Hematopoietic multipotent progenitor cell treated with erythropoietin and hydrocortisone succinate and interleukin-3 and kit ligand, for 6 days (in vitro differentiated cells): ENCODE data around the gene RNF111.
"Not testable (repeated sequence)": the region's sequence is repeated elsewhere in the genome, so short reads cannot be mapped to it uniquely, and the experiment has no call there.

Experiments used
- DNase-seq: peaks from one replicate; pipeline ENCODE4 v3.0.0-alpha.2; 2015

The RNF111 gene

DNA sequence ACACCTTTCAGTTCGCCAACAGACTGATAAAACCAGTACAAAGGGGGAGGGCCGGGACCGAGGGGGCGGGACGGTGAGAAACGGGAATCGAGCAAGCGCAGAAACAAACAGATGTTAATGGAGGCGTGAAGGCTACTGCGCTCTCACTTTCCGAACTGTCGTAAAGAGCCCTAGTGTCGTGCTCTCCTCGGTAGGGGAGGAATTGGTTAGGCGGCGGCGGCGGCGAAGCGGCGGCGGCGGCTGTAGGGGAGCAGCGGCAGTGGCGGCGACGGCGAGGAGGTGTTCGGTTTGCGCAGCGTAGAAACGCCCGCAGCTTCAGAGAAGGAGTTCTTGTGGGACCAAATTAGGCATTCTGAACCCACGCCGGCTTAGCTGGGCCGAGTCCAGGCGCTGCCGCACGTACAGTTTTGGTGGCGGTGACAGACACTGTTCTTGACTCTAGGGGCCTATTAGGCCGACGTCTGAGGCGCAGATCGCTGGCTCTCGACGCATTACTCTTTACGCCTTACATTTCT is at the start of gene RNF111:
Gene RNF111 (plus strand): TSS at position 173 of the 515 bp plus-strand sequence. CDS start 43,160 bp downstream, outside the sequence.
- DNase-seq: peak; percentile 99

DNA sequence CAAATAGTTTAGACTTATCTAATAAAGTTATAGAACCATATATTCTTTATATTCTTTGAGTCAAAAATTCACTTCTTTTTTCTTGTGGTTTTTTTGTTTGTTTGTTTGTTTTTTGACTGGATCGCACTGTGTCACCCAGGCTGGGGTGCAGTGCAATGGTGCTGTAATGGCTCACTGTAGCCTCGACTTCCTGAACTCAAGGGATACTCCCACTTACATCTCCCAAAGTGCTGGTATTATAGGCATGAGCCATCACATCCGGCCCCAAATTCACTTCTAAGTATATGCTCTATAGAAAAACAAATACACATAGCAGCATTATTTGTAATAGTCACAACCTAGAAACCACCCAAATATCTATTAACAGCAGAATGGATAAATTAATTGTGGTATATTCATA is 40.3 kb upstream of the RNF111 start:
- no peak for DNase-seq

DNA sequence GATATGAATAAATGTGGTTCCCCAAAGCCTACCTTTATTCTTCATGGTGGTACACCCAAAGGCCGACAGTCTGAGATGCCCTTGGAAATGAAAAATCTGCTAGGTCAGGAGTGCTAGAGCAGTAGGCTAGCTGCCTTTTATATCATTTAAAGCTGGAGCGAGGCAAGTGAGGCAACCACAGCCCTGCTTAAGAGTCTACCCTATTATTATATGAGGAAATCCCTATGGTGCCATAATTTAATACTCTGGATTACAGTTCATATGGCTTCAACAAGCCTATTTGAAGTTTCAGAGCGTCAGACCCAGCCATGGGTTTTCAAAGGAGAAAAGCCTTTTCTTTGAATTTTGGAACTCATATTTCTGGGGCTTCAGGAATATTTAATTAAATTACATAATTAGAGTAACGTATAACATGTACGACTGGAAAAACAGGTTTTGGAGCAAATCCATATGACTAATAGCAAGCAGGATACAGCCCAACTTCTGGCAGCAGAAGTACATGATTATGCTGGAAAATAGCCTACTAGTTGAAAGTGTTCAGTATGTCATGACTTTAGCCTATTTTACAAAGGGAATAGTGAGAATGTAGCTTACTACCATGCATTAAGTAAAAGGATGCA is 36.0 kb upstream of the RNF111 start:
- DNase-seq: no peak

DNA sequence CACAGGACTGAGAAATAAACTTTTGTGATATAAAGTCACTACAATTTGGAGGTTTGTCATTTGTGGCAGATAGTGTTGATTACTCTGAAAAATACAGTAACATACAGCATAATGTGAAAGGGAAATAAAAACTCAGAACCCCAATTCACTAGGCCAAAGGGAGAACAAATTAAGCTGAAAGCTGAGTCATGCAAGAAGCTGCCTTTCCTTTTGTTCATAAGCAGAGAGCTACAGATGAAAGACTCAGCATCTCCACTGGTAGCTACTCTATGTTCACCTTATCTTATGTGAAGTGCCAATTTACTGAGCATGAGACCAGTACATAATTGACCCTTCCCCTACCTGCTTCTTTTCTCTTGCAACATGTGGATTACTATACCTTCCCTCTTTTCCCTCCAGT is 34.7 kb upstream of the RNF111 start:
- DNase-seq: no peak

DNA sequence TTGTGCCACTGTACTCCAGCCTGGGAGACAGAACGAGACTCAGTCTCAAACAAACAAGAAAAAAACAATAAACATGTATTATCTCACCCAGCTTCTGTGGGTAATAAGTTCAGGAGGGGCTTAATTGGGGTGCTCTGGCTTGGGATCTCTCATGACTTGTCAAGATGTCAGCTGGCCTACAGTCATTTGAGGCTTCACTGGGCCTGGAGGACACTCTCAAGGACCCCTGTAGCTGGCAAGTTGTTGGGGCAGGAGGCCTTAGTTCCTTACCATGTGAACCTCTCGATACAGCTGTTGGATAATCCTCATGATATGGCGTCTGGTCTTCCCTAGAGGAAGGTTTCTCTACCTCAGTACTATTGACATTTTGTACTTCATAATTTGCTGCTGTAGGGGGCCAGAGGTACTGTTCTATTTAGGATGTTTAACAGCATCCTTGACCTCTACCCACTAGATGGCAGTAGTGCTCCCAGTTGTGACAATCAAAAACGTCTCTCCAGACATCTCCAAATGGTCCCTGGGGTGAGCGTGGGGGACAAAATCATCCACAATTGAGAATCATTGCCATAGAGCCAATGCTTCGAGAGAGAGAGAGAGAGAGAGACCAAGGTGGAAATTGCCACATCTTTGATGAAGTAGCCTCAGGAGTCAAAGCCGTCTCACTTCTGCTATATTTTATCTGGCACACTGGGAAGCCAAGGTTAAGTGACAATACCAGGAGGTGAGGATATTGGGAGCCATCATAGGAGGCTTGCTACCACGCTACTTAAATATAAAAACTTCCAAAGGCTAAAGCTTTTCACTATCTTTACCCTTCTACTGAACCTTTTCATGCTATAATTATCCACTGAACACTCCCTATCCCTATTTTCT is 30.1 kb upstream of the RNF111 start:
- DNase-seq: peak; percentile 91

DNA sequence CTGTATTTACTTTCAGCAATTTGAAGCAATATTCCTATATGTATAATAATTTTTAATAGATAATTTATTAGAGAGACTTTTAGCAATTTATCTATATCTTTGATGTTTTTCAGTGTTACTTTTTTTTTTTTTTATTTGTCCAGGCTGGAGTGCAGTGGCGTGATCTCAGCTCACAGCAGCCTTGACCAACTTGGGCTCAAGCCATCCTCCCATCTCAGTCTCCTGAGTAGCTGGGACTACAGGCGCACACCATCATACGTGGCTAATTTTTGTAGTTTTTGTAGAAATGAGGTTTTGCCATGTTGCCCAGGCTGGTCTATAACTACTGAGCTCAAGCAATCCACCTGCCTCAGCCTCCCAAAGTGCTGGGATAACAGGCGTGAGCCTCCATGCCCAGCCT is 28.7 kb upstream of the RNF111 start:
- no peak for DNase-seq

DNA sequence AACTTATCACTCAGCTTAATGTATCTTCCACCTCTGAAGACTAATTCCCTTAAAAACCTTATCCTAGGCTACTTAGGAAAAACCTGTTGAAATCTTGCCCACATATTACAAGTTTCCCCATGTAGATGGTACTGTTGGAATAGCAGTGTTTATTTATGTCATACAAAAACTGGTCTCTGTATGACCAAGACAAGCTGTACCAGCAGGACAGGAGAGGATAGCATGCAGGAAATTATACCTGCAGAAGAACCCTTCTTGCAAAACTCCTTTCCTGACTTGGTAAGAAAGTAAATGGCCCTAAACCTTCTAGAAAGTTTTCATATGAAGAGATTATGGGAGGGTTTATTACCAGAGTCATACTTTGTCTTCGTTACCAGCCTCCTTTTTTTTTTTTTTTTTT is 25.3 kb upstream of the RNF111 start:
- no peak for DNase-seq

DNA sequence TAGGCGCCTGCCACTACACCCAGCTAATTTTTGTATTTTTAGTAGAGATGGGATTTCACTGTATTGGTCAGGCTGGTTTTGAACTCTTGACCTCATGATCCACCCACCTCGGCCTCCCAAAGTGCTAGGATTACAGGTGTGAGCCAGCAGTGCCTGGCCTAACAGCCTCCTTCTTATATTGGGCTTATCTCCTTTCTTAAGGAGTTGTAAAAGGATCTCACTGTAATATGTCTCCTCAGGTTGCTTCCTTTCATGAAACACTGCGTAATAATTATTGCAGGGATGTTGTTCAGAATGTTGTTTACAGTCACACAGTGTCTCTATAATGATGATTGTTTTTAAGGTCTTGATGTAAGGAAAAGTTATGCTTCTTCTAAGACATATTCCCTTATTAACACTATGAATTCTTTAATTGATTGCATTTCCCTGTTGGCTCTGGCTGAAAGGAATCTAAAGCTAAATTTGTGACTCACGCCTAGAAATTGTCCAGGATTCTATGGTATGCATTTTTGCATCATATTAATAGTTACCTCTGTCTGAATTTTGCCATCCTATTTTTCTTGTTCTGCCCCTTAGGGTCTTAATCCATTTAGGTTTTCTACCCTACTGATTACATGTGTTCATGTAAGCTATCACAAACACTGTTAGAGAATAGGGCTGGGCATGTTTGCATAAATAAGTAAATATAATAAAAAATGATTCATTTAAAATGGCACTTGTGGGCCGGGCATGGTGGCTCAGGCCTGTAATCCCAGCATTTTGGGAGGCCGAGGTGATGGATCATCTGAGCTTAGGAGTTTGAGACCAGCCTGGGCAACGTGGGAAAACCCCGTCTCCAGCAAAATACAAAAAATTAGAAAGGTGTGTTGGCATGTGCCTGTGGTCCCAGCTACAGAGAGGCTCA is 24.5 kb upstream of the RNF111 start:
- no peak for DNase-seq

DNA sequence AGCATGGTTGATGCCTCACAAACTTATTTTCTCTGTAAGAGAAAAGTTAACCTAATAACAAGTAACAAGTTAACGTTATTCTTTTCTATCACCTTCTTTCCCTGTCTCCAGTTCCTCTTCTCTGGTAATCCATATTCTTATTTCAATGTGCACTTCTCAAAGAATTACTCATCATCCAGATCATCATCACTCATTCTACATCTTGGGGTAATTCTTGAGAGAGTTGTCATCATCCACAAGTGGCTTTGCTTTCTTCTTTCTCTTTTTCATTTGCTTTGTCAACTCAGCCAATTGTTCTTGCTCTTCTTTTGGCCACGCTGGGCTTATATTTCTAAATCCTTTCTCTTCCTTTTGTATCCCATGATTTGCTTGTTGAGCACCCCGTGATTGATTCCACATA is 20.8 kb upstream of the RNF111 start:
- DNase-seq: no peak

DNA sequence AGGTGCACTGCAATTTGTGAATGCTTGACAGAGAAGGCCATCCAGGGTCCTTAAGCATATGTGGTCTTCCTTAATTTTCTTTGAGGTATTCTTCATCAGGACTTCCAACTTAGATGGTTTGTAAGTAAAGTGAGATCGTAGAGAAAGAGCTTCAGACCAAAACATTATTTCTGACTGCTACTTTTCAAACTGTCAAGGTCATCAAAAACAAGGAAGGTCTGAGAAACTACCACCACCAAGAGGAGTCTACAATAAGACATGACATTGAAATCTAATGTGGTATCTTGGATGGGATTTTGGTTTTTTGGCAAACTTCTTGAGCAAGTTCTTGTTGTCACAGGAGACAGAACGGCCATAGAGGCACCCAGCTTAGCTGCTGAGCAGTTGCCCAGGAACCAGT is 20.0 kb upstream of the RNF111 start:
- no peak for DNase-seq

DNA sequence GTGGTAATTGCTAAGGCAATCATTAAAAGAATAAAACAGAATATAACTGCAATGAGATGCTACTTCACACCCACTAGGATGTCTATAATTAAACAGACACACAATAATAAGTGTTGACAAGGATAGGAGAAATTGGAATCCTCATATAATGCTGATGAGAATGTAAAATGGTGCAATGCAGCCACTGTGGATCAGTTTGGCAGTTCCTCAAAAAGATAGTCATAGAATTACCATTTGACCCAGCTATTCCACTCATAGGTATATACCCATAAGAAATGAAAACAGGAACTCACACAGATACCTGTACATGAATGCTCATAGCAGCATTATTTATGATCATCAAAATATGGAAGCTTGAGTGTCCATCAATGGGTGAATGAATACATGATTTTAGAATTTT is 9.6 kb upstream of the RNF111 start:
- no peak for DNase-seq

DNA sequence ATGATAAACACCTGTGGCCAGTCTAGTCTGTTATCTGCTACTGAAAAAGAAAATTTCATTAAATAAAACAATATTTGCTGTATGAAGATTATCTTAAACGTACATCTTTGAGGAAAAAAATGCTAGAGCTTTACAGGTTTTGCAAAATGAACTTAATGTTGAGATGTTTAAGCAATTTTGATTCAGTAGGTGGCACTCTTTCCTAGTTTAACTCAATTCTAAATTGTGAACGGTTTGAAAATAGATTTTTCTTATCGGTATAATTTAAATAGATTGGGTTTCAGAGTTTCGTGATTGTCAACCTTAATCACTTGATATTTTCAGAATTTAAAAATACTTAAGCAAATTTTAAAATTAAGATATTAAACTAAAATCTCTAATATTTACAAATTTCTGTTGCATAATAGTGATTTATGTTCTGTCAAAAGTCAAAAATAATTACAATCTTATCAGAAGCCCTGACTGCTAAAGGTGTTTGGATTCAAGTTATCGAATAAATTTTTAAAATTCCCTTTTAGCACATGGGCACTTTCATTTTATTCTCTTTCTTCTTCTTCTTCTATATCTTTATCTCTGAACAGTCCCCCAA is 7.0 kb upstream of the RNF111 start:
- peak; percentile 79 for DNase-seq

DNA sequence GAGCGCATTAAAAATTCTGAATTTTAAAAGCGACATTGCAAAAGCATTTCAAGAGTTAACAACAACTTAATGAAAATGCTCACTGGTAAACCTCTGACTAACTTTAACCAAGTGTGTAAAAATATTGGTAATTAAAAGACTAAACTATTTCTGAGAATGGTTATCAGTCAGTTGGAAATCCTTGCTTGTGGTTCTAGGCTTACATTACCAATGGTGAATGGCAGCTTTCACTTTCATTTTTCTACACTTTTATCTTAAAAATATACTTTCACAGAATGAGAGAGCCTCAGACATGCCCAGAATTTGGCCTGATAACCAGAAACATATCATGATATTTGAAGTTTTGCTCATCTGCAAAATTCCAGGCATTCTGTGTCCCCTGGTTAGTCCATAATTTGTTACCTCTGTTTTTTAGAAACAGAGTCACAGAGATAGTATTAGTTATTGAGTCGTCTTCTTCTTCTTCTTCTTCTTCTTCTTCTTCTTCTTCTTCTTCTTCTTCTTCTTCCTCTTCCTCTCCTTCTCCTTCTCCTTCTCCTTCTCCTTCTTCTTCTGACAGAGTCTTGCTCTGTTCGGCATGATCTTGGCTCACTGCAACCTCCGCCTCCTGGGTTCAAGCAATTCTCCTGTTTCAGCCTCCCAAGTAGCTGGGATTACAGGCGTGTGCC is 5.5 kb upstream of the RNF111 start:
- peak; percentile 58 for DNase-seq

DNA sequence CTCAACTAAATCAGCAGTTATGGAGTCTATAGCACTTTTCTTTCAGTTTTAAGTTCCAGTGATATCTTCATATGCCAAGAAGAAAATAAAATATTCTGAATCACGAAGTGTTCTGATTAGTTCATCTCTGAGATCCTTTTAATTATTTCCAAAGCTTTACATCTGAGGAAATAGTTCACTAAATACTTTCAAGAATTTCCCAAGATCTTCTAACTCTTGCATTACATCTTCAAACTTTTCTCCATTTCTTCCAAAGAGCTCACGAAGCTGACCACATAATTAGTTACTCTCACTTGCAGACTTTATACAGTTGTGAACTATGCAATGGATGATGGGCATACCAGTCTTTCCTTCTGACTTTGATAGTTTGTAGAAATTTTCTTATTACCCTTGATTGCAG is 4.2 kb upstream of the RNF111 start:
- DNase-seq: no peak

DNA sequence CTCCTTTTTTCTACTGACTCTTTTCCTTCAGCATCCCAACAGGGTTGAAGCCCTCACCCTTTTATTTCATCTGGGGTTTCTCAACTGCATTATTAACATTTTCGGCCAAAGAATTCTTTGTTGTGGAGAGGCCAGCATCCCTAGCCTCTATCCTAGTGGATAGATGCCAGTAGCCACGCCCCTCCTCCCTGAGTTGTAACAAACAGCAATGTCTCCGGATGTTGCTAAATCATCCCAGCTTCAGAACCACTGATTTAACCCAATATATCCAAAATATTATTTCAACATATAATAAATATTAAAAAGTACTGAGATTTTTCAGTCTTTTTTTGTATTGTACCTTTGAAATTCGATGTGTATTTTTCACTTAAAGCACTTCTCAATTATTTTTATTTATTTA is 2.0 kb upstream of the RNF111 start:
- DNase-seq: no peak

DNA sequence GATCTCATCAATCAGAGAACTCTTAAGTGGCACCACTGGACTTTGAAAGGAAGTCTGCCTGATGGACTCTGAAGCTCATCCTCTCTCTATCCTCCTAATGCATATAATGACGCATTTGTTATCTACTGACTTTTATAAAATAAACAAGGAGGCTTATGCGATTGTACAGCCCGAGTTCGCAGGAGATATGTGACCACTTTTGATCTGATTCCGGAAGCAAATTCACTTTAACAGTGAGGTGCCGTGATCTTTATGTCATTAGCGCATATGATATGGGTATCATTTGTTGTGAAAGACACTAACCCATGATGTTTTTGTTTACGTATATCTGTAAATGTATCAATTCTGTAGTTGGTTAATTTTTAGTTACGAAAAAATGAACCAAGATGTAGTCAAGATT is 427 bp upstream of the RNF111 start:
- peak; percentile 33 for DNase-seq

DNA sequence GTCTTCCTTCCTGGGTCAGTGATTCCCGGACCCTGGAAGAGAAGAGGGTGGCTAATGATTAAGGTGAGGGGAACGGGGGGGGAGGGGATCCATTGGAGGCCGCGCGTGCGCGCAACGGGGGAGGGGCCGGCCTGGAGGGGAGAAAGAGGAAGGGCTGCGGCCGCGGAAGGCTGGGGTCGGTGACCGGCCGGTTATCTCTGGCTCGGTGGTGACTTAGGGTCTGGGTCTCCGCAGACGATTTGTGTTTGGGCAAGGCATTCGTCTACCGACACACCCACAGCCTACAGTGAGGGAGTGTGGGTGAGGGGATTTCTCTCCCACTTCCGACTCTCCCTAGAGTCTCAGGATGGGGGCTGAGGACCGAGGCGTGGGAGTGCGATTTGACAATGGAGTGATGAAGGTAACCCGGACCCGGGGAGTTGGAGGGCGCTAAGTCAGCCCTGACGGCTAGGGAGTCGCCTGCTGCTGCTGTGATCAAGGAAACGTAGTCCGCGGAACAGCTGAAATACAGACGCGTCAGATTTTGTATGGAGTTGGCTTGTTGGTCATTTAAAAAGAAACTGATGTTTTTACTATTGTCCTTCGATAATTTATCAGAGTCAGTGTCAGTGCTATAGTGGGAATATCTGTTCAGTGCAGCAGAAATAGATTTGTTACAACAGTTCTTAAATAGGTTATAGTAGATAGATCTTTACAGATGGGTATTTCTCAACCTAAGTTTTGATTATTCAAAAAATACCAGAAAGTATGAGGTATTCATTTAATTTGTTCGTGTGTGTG is 733 bp downstream of the RNF111 start:
- peak; percentile 75 for DNase-seq

DNA sequence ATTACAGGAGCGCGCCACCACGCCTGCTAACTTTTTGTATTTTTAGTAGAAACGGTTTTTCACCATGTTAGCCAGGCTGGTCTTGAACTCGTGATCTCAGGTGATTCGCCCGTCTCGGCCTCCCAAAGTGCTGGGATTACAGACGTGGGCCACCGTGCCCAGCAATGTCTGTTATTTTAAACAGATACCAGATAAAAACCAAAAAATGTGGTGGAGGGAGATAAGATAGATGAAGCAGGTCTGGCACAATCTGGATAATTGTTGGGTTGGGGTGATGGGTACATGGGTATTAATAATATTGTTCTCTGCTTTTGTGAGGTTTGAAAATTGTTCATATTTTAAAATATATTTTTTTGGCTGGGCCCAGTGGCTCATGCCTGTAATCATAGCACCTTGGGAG is 4.7 kb downstream of the RNF111 start:
- DNase-seq: peak; percentile 71

DNA sequence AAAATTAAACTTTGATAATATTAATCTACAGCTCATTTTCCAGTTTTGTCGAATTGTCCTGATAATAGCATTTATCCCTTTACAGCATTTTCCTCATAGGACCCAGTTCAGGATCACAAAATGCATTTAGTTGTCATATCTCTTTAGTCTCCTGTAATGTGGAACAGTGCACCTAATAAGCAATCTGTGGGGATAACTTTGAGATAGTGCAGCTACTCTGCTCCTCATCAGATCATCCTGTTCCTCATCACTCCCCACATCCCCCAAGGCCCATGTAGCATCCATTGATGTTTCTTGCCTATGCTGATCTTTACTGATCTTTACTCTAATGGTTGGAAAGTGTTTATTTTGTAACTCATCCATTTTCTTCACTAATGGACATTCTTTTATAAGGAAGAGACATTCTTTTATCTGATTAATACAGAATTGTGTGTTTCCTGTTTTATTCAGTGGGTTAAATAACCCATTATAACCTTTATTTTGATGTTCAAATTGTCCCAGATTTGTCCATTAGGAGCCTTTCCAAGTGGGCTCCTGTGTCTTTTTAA is 7.5 kb downstream of the RNF111 start:
- no peak for DNase-seq

DNA sequence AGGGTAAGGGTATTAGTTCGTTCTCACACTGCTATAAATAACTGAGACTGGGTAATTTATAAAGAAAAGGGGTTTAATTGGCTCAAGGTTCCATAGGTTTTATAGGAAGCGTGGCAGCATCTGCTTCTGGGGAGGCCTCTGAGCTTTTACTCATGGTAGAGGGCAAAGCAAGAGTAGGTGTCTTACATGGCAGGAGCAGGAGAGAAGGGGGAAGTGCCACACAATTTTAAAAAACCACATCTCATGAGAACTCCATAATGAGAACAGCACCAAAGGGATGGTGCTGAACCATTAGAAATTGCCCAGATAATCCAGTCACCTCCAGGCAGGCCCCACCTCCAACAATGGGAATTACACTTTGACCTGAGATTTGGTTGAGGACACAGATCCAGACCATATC is 12.2 kb downstream of the RNF111 start:
- DNase-seq: no peak

DNA sequence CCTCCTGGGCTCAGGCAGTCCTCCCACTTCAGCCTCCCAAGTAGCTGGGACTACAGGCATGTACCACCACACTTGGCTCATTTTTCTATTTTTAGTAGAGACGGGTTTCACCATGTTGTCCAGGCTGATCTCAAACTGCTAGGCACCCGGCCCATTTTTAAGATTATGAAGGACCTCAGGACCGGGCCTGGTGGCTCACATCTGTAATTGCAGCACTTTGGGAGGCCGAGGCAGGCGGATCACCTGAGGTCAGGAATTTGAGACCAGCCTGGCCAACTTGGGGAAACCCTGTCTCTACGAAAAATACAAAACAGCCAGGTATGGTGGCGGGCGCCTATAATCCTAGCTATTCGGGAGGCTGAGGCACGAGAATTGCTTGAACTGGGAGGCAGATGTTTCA is 12.8 kb downstream of the RNF111 start:
- not testable (repeated sequence) for DNase-seq
